ENCODE measurements around the gene NRP1.

The NRP1 gene

DNA sequence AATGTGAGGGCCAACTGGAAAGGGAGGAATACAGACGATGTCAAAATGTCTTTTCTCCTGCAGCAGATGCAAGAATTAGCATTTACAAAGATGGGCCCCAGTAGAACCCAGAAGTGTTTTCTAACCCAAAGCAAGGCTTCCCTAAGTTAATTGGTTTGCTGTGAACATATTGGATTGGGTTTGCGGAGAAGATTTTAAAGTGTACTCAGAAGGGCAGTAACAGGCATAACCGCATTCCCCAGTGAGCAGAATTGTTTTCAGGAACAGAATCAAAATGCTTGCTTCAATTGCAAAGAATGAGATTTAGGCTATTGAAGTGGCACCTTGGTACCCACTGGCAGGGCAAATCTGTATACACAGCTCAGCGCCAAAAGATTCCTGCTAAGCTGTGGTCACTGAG is 78.0 kb downstream of the NRP1 start:
- DNase-seq, result no peak

GRCh38 chr10:33254556-33255160 is 79.8 kb downstream of the NRP1 start:
- DNase-seq, result no peak

- DNase-seq, result no peak
These were observed 81.1 kb downstream of the NRP1 start for GRCh38 chr10:33253411-33253810.

DNA sequence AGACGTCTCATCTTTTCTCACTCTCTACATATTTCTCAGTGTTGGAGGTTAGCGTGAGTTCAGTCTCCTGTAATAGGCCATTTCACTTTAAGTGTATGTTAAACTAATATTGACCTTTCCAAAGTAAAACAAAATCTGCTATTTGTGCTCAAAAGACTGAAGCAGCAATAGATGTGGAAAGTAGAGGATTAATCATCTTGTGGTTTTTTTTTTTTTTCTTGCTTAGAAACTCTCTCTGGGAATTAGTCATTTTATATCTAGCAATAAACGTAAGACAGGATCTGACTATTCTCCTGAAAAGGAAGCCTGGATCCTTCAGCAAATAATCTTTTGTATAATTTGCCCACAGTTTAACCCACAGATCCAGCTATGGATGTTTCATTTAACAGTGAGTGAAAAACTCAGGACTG is 81.7 kb downstream of the NRP1 start:
- DNase-seq, result no peak

DNA sequence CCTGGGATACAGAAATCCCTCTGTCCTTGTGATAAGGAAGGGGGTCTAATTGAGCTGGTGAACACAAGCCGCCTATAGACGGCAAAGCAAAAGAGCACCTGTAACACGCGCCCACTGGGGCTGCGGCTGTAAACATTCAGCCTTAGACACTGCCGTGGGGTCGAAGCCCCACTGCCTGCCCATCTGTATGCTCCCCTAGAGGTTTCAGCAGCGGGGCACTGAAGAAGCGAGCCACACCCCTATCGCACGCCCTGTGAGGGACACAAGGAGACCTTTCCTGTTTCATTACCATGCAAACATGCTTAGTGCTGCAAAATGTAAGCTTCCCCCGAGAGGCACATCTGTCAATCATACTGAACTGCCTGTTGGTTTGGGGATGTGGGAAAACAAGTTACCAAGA is 82.1 kb downstream of the NRP1 start:
- no peak for DNase-seq

DNA sequence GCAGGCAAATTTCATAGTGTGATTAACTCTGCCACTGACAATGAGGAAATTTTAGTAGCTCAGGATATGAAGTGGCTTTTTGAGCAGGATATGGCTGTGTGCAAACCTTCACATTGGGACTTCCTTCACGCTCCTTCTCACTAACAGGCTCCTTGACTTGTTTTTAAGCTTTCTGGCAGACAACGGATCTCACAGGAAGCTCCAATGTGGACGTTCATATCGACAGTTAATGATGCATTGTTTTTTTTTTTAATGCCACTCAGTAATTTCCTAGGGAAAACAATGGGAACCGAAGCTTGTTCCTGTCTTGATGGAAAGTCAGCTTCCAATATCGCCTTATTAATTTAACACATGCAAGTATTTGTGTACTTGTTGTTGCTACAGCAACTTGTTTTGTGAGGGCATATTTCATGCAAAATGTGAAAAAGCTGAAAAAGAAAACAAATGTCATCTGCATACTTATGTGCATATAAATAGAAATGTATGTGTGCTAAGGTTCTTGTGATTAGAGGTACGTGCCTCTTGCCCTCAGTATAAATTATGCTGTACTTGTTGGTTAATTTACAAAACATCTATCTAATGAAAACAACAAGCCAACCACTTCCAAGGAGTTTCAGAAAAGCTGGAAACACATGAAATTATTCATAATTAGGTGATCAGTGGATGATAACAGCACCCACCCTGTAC is 84.7 kb downstream of the NRP1 start:
- DNase-seq, result no peak

GRCh38 chr10:33249137-33249536 is 85.3 kb downstream of the NRP1 start:
- no peak for DNase-seq

DNA sequence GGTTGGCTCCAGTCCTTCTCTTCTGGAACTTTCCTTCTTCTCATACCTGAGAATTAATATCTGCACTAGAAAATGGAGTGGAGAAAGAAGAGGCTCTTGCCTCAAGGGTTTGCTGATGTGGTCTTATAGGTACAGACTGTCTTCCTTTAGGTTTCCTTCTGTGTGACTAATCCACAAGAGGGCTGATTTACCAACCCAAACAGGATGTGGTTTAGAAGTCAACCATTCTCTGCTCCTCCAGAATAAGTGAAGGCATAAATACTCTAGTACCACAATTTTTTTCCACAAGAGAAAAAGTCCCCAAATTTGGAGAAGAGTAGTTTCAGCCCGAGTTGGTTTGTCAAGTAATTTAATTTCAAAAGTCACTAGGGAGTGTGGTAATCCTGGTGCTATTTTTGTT is 85.8 kb downstream of the NRP1 start:
- peak; percentile 75 to 77 for DNase-seq

DNA sequence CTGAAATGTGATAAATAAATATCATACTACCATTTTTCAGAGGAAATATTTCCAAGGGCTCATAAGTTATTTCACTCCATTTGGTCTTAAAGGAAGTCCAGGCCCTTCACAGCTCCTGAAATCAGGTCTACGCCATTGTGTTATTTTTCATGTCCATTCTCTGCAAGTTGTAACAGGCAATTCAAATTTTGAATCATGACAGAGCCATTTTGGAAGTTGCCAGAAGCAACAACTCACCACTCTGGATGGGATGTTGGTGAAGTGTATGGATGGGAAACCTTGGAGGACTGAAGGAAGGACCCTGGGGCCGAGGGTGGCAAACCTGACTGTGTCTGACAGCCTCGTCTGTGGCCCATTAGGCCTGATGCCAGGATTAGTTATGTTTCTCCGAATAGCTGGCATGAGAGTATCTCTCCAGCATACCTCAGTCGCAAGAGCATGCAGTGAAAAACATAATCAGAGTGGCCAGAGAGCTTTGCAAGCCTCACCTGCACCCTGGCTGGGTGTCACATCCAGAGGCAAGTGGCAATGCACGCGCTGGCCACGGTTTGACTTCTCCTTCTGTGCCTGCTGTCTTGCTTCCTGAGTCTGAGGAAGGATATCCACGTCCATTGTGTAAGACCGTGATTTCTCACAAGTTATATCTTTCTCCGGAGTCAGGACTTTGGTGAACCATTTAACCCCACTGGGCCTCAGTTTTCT is 87.1 kb downstream of the NRP1 start:
- DNase-seq, result peak; percentile 50 to 56

DNA sequence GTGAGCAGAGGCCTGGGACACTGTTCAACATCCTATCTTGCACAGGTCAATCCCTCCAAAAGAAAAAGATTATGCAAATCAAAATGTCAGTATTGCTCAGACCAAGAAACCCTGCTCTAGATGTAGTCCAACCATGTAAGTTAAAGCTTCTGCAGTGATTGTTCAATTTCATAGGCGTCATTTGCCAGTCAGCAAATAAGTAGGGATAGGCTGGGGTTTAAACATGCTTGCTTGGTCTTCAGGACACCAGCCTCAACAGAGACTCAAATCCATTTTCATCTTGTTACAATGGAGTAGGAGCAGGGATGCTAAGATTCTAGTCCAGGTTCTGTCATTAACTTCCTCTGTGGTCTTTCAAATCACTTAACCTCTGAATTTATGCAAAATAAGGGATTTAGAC is 89.1 kb downstream of the NRP1 start:
- DNase-seq, result no peak

DNA sequence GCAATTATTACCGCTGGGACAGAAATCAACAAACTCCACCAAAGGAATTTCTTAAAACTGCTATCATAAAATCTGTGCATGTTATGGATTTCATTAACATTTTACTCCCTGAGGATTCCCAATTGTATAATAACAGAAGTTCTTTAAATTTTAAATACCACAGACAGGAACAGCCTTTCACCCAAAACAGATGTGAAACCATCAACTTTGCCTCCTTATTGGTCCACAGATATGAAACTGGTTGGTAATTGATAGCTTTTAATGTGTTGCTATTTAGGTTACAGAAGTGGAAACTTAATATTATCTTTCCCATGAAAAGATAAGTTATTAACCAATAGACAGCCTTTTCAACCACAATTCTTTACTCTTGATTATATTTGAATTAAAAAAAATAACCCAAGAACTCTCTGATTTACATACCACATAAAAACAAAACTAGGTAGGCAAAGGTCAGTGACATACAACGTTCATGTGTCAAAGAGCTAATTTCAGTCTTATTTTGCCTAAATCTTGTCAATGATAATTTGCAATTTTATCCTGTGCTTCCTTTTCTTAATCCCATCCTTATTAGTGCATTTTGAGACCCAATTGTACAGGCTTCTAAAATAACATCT is 90.0 kb downstream of the NRP1 start:
- DNase-seq, result no peak

- DNase-seq, result no peak
These were observed 90.8 kb downstream of the NRP1 start for GRCh38 chr10:33243703-33244102.

DNA sequence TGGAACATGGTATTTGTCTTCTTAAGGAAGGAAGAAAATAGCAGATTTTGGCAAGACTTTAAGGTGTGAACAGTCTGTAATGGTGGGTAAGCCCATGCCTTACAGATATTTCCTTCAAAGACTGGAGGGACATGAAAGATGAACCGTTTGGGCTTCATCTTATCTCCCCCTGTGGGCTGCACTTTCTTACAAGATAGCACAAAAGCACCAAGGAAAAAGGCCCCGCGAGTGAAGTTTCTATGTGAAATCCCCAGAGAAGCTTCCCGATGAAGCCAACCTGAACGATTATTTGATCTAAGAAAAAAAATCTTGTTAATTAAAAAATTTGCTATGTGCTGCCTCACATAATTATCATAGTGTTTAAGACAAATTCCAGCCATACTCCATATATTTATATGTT is 91.5 kb downstream of the NRP1 start:
- DNase-seq, result no peak

DNA sequence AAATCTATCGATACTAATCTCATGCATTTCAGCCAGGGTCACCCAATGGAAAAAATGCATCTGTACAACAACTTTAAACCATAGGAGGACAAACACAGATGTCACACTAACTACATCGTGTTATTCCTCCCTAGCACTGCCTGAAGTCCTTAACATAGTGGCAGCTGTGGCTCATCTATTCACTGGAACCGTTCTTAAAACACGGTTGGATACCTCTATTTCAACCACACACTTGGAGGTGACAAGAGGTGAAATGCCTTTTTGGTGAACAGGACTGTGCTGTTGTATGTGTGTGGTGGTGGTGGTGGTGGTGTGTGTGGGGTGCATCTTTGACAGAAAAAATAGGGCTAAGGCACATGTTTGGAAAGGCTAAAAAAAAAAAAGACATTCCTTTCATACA is 93.1 kb downstream of the NRP1 start:
- no peak for DNase-seq

DNA sequence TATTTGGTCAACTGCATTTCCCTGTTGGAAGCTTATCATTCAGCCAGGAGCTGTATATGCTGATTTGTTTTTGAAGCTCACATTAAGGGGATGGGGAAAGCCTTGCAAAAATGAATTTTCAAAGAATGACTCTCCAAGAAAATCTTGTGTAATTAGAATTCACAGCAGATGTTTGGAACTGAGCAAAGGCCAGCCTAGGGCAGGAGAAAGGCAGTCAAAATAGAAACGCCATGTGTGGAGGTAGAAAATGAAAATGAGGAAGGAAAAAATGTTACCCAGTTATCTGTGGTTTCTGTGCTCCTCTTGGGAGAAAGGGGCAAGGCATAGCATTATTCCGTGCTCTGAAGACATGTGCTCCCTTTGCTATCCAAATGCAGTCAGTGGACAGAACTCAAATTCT is 93.5 kb downstream of the NRP1 start:
- no peak for DNase-seq

GRCh38 chr10:33240258-33240657 is 94.2 kb downstream of the NRP1 start:
- no peak for DNase-seq

GRCh38 chr10:33239257-33239656 is 95.2 kb downstream of the NRP1 start:
- DNase-seq, result no peak

- no peak for DNase-seq
These were observed 95.8 kb downstream of the NRP1 start for GRCh38 chr10:33238643-33239042.

DNA sequence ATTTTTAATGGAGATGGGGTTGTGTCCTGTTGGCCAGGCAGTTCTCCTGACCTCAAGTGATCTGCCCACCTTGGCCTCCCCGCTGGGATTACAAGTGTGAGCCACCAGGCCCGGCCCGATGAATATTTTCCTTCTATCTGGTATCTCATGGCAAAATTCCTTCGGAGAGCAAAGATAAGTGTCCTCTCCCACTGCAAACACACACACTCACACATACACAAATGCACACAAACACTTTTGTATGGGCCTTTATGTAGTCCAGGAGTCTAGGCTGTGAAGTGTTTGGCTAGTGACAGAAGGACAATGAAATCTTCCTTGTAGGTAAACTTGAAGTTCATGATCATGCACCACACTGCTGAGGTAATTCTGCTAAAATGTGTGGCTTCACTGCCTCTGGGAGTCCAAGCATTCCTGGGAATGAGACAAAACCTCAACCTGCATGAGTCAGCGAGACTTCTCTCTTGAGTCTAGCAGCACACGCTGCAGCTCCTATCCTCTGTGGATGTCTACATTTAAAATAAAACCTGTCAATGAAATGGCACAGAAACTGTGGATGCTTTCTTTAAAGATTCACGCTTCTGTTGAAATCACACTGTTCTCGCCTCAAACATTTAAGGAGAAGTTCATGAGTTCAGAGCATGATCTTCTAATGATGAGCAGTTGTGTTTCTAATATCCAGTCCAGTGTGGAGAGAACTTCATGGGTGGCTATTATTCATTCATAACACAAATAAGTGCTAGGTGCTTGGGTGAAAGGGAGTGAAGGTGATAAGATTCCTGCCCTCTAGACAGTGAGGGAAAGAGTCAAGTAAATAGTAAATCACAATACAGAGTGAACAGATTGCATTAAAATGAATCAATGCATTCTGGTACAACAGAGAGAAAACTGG is 96.5 kb downstream of the NRP1 start:
- no peak for DNase-seq

- DNase-seq, result no peak
These were observed 97.6 kb downstream of the NRP1 start for GRCh38 chr10:33236916-33237315.

- DNase-seq, result no peak
These were observed 98.5 kb downstream of the NRP1 start for GRCh38 chr10:33235951-33236350.

DNA sequence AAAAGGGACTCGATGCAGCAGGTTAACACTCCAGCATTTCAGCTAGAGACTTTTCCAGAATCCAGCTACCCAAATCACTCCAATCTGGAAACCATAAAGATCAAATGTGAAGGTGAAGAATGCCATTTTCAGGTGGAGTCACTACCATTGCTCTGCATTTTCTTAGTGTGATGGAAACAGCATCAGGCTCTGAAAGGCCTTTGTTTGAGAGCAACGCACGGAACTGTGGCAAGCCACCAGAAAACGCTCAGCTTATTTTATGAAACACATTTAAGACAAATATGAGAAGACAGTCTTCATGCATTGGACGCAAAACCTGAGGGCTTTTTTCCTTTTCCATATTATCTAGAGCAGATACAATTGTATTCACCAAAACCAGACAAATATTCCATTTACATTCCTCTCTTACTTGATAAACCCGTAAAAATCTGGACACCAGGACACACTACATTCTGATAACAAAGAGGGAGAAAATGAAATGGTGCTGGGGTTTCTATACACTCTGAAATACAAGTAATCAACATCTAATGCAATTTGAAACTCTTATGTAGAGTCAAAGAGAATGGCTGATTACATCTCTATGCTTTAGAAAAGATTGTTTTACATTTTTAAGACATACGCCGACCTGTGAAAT is 99.1 kb downstream of the NRP1 start:
- no peak for DNase-seq
